ENCODE results near the gene C2orf76.
"Not testable (repeated sequence)": the region's sequence is repeated elsewhere in the genome, so short reads cannot be mapped to it uniquely, and the experiment has no call there.

The C2orf76 gene

DNA sequence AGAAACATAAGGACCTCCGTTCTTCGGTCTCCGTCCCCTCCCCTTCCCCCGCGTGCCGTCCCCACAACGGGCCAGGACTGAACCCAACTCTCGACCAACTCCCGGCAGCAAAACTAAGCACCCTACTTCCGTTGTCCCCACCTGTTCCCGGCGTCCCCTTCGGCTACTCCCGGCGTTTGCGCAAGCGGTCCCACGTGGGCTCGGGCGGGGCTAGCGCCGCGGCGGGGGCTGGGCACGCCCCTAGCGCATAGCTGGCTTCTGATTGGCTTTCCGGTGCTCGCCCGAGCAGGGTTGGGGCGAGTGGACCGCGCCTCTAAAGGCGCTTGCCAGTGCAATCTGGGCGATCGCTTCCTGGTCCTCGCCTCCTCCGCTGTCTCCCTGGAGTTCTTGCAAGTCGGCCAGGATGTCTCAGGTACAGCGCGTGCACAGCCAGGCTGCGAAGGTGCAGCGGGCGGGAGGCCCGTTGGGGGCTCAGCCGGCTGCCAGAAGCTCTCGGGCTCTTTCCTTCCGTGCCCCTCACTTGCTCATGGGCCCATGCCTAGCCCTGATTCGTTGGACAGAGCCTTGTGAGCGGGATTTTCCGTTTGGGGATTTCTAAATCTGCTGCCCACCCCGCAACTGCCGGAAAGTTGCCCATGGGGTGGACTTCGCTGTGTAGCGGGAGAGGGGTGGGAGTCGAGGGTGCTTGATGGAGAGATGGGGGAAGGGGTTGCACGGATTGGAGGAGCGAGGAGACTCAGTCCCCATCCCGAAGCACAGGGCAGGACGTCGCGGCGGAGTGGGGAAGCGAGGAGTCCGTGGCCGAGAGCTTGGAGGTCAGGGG is at the start of gene C2orf76, which contains the start of gene DBI:
Gene C2orf76, minus strand, starts transcription at position 186 of the 823 bp plus-strand sequence. CDS start 26,875 bp downstream, outside the sequence.
Gene DBI, plus strand, starts transcription at position 329 of the 823 bp plus-strand sequence. Its CDS starts 75 bp downstream, at position 404.
- DNase-seq (ENCODE audit: low read depth in 2 of 2): peak; percentile 87 to 89

DNA sequence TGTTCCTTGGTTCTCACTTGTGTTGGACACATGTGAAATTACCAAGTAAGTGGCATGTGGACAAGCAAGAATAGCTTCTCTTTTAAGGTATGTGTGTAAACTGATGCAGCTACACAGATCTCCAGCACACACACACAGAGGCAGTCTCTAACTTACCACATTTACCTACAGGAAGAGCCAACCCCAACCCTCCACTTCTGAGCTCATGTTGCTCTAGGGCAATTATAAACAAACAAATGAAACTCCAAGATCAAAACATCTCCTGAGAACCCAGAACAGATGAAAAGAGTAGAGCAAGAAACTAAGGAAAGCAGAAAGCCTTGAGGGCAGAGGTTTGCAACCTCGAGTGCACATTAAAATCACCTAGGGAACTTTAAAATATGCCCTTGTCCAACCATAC is 49.0 kb upstream of the C2orf76 start:
- DNase-seq (ENCODE audit: low read depth in 2 of 2): no peak

DNA sequence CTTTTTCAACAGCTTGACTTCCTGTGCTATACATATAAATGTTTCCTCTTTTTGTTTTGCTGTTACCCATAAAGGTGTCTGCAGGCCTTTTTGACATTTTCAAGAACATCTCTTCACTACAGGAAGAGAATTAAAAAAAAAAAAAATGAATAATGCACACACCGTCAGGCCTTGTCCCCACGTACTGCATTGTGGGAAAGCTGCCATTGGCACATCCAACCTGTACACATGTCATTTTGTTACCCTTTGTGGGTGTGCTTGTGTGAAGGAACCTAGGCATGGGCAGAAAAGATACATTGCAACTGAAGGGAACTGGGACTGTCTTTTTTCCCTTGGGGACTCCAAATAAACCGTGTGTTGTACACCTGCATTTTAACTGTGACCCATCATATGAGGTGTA is 48.3 kb upstream of the C2orf76 start:
- no peak for DNase-seq (ENCODE audit: low read depth in 2 of 2)

DNA sequence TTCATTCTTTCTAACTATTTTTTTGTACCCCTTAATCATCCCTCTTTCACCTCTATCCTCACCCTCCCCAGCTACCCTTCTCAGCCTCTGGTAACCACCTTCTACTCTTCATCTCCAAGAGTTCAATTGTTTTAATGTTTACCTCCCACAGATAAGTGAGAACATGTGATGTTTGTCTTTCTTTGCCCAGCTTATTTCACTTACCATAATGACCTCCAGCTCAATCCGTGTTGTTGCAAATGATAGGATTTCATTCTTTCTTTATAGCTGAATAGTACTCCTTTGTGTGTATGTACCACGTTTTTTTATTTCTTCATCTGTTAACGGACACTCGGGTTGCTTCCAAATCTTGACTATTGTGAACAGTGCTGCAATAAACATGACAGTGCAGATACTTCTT is 42.9 kb upstream of the C2orf76 start:
- no peak for DNase-seq (ENCODE audit: low read depth in 2 of 2)

DNA sequence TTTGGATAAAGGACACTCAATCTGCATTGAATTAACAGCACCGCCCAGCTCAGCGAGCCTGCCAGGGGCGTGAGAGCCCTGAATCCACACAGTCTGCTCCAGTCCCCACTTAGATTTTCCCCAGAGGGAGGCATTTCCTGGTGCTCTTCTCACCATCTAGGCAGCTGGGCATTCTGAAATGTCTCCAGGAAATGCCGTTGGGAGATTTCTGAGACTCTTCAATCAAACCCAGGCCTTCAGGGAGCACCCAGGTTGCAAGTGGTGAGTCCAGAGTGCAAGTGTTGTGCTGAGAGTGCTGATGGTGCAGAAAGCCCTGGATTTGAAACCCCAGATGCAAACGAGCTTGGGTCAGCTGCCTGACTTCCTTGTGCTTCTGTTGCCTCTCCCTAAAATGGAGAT is 41.6 kb upstream of the C2orf76 start:
- no peak for DNase-seq (ENCODE audit: low read depth in 2 of 2)

DNA sequence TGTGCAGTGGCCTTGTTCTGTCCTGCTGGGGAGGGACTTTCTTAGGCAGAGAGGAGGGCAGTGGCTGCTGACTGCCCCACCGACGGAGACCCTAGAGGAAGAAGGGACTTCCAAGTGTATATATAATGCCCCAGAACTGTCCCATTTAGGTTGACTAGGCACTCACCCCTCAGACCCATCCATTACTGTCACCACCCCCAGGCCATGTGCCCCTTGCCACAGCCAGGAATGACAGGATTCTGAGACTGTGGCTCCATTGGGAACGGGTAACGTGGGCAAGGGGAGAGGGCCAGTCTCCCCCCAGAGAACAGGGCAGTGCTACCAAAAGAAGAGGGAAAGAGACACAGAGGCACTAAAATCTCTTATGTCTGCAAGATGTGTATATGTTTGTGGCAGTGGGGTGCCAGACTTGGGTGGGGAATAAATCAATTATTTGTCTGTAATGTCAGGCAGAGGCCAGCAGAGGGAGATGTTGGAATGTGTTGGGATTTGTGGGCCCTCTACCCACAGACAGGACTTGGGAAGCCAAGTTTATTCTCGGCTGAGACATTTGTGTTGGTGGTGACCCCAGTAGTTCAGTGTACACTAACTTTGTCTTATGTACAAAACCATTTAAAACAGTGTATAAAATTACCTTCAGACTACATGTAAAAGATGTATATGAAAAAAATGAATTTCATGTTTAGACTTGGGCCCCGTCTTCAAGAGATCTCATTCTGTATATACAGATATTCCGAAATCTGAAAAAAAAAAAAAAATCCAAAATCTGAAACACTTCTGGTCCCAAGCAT is 41.0 kb upstream of the C2orf76 start:
- DNase-seq (ENCODE audit: low read depth in 2 of 2): peak in 1 of 2 experiments; percentile 11

DNA sequence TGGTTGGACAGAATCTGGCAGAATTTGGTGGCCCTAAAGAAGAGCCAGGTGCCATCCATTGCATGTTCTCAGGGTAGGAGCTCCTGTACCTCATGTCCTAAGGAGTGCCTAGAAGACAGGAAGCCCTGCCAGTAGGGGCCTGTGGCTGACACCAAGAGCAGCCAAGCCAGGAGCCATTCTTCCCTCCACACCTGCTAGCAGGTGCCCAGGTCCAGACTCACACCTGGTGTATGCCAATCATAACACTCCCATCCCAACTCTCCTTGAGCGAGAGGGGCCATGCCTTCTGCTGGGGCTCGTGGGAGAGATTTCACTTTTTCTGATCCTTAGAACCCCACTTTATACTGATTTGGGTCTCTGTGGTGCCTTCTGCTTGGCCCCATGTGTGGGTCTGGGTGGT is 38.5 kb upstream of the C2orf76 start:
- no peak for DNase-seq (ENCODE audit: low read depth in 2 of 2)

DNA sequence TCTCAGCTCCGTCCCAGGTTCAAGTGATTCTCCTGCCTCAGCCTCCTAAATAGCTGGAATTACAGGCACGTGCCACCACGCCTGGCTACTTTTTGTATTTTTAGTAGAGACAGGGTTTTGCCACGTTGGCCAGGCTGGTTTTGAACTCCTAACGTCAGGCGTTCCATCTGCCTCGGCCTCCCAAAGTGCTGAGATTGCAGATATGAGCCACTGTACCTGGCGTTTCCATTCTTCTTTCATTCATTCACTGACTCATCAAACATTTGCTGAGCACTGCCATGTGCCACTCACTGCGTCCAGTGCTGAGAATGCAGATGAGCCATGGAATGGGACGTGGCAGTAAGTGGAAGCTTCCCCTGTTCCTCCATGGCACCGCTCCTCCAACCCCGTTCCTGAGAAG is 37.0 kb upstream of the C2orf76 start:
- not testable (repeated sequence) for DNase-seq (ENCODE audit: low read depth in 2 of 2)

DNA sequence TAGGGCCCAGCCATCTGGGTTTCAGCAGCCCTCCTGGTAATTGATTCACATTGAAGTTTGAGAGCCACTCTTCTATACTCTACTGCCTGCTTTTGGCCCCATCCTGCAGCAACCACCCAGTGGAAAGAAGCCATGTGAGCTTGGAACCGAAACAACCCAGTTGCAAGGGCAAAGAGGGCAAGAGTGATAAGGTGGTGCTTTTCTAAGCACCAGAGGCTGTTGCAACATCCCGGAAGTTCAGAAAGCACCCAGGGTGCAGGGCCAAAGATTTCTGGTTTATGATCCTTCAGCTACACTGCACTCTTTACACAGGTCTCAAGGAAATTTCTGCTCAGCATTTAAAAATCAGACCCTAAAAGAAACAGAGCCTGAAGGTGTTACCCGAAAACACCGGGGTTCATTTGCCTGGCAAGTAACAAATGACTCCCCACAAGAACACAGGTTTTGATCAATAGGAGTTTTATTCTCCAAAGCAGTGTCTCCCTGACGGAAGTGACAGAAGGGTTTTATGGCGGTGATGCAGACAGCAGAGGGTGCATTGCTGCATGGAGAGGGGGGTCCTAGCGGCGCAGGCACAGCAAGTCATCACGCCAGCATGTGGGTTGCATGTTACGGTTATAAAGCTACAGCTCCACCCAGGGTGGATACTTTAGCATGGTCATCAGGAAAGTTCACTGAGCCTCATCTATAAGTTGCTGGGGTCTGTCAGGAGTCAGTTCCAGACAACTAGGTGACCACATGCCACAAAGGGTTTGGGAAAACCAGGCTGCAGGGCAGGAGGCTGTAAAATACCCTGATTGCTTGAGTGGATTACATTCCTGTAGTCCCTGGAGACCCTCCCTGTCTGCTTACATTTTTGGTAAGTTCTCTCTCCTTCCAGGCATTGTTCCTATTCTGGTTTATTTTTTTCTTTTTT is 36.3 kb upstream of the C2orf76 start:
- no peak for DNase-seq (ENCODE audit: low read depth in 2 of 2)

DNA sequence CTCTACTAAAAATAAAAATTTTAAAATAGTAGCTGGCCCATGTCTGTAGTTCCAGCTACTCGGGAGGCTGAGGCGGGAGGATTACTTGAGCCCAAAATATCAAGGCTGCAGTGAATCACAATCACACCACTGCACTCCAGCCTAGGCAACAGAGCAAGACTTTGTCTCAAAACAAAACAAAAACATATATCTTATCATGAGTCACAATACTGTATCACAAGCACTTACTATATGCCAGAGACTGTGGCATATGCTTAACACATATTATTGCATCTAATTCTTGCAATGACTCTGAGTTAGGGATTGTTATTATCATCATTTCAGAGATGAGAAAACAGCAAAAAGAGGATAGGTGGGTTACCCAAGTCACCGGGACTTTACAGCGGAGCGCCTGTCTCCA is 35.5 kb upstream of the C2orf76 start:
- no peak for DNase-seq (ENCODE audit: low read depth in 2 of 2)

DNA sequence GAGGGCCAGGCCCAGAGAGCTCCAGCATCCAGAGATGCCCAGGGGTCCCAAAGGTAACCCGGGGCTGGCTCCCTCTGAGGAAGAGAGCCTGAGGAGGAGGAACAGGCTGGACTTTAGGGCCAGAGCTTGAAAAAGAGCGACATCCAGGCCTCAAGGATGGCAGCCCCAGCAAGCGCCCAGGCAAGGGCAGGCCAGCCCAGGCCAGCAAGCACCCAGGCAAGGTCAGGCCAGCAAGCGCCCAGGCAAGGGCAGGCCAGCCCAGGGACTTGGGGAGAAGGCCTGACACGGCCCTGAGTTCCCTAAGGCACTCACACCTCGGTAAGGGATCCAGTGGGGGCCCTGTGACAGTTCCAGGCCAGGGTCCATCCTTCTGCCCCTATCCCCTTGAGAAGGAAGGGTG is 30.6 kb upstream of the C2orf76 start:
- DNase-seq (ENCODE audit: low read depth in 2 of 2): no peak

DNA sequence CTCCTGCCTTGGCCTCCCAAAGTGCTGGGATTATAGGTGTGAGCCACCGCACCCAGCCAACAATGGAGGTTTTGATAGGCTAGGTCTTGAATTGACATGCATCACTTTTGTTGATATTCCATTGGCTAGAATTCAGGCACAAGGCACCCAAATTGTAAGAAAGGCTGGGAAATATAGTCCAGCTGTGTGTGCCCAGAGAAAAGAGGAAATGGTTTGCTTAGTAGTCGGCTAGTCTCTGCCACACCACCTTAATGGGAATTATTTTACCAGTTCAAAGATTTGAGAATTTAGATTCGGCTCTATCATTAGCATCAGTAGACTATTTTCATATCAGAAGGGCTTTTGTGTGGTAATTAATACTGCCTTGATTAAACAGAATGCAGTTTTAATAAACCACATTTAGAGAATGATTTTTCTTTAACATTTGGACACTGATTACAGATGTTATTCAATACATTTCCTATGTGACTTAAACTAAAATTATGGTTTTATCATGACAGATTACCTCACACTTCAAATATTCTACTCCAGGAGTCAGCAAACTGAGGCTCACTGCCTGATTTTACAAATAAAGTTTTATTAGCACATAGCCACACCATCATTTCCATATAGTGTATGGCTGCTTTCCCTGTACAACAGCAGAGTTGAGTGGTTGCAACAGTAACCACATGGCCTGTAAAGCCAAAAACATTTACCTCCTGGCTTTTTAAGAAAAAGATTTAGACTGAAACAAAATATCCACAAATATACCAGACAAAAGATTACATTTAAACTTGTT is 27.5 kb upstream of the C2orf76 start:
- DNase-seq (ENCODE audit: low read depth in 2 of 2): no peak

DNA sequence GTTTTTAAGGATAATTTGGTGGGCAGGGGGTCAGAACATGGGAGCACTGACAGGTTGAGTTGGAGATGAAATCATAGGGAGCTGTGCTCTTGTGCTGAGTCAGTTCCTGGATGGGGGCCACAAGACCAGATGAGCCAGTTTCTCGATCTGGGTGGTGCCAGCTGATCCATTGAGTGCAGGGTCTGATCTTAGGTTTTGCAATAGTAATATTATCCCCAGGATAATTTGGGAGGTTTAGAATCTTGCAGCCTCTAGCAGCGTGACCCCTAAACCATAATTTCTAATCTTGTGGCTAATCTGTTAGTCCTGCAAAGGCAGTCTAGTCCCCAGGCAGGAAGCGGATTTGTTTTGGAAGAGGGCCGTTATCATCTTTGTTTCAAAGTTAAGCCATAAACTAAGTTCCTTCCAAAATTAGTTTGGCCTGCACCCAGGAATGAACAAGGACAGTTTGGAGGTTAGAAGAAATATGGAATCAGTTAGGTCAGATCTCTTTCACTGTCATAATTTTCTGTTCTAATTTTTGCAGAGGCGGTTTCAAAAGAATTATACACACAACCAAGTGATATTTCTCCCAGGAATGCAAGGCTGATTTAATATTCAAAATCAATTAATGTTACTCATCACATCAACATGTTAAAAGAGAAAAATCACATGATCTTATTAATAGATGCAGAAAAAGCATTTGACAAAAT is 23.1 kb upstream of the C2orf76 start:
- DNase-seq (ENCODE audit: low read depth in 2 of 2): no peak

DNA sequence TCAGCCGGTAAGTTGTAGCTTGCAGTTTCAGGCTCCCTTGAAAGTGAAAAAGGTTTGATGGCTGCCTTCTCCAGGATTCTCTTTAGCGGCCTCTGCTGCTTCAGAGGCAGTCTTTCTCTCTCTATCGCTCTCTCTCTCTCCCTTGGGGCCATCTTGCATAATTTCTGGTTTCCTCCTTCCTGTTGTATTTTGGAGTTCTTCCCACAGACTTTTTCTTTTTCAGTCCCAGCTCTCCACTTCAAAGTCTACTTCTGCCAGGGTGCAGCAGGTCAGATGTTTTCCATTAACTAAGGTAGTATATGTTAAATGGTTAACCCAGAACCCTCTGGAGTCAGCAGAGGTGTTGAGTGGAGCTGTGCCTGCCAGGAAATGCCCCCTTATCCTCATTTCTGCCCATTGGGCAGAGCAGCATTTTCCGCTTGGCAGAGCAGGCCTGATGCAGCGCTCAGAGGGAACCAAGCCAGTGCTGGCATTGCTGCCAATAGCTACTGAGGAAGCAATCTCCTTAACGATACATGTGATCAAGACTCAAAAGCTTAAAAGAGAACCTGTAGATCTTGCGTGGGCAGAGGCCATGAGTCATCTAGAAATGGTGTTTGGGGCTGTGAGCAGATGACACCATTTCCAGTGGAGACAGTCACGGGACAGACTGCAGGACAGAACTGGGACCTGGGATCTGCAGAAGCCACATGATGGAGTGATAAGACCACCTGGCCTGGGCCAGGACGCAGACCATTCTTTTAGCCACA is 20.9 kb upstream of the C2orf76 start:
- peak in 1 of 2 experiments; percentile 13 for DNase-seq (ENCODE audit: low read depth in 2 of 2)

DNA sequence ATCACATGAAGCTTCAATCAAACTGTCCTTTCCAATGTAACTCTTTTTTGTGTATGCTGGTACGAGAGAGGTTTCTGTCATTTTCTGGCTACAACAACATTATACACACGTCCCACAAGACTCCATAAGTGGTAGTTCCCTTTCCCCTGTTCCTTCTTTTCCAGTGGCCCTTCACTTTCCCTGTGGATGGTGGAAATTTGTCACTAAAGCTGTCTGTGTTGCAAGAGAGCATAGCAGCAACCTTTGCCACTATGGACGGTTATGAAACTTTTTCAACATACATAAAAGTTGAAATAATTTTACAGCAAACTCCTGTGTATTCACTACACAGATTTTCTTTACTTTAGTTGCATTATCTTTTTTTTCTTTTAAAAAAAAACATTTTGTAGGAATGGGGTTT is 18.8 kb upstream of the C2orf76 start:
- DNase-seq (ENCODE audit: low read depth in 2 of 2): no peak

DNA sequence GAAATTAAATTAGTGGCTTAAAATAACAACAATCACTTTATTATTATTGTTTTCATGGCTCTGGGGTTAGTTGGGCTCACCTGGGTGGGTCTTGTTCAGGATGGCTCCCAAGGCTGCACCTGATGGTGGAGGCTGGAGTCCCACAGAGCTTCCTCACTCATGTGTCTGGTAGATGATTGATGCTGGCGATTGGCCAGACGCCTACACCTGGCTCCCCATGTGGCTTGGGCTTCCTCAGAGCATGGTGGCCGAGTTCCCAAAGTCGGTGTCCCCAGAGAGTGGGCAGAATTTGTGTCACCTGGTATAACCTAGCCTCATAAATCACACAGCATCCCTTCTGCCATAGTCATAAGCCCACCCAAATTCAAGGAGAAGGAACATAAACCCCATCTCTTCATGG is 18.3 kb upstream of the C2orf76 start:
- no peak for DNase-seq (ENCODE audit: low read depth in 2 of 2)

DNA sequence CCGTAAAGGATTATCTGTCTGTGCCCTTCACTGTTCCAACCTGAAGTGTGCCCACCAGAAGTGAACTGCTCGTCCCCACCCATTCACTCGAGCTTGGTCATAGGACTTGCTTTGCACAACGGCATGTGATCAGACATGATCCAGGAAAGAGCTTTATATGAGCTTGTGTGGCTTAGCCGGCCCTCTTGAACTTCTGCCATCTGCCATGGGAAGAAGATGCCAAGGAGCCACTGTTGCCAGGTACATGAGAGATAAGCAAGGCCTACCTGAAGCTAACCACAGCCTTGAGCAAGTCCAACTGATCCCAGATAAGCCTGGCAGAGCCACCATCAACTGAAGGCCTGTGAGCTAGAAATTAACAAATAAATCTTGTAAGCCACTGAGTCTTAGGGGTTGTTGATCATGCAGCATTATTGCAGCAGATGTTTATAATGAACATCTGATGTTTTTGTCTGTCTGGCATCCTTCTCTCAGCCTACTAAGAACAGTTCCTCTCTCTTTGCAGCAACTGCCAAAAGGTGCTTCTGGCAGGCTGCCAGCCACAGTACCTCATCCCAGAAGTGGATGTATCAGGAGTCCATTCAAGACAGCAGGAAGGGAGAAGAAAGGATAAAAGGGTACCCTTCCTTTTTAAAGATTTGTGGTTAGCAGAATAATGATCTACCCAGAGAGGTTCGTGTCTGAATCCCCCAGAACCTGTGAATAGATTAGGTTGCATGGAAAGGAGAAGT is 16.9 kb upstream of the C2orf76 start:
- no peak for DNase-seq (ENCODE audit: low read depth in 2 of 2)

DNA sequence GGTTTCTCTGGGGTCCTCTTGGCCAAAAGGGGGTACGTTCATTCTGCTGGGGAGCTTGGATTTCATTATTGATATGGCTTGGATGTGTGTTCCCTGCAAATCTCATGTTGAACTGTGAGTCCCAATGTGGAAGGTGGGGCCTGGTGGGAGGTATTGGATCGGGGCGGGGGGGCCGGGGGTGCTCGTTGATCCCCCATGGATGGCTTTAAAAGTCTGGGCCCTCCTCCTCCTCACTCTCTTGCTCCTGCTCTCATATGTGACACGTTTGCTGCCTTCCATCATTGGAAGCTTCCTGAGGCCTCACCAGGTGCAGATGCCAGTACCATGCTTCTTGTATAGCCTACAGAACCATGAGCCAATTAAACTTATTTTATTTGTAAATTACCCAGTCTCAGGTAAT is 11.9 kb upstream of the C2orf76 start:
- DNase-seq (ENCODE audit: low read depth in 2 of 2): no peak

DNA sequence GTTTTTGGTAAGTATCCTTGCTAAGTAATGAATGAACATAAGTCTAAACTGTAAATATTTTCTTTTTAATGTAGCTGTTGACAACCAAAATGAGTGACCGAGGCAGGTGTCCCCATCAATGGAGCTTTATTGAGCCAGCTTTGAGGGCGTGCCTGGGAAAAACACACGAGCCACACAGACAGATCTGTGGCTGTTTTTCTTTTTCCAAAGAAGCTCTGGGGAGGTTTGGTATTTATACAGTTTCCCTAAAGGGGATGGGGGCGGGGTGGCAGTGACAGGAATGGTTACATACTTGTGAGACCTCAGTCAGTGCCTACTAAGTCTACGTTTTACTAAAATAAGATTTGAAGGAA is 11.3 kb upstream of the C2orf76 start:
- no peak for DNase-seq (ENCODE audit: low read depth in 2 of 2)

Data from stimulated activated CD4-positive, alpha-beta T cell treated with anti-CD3 and anti-CD28 coated beads, Interleukin-12 subunit alpha, Interleukin-12 subunit beta, amount 100 ng/mL, for 24 hours (primary cell).